NCI-H510A (cell line): ENCODE results near the gene TTLL11.

ENCODE experiments used
- DNase-seq: peaks from one replicate; lab custom pipeline; 2025; lab: John Stamatoyannopoulos, UW

TTLL11 gene

GRCh38 chr9:121772600-121773285, 320.4 kb downstream of the TTLL11 start:
- DNase-seq = no peak
